Measurements from ENCODE around the gene COX6A2.
A peak's percentile ranks its signal among the peaks of the same experiment; 100 is the strongest.

COX6A2 gene

GRCh38 chr16:31461201-31461920, 33.2 kb upstream of the COX6A2 start:
- Histone ChIP-seq H2AFZ (ENCODE audit: low read depth, low read length, severe bottlenecking) (no peak overlapping the region), H3K9me2 (replicated peaks; ENCODE audit: insufficient read depth, low read length) (no peaks in the 10 kb centered on the region), H3K36me3 (ENCODE audit: low read length) (no peaks in the 10 kb centered on the region), H3K4me2 (ENCODE audit: low read depth, low read length, poor library complexity, severe bottlenecking) (no peak overlapping the region), H3F3A (ENCODE audit: insufficient read depth) (0 out of 2 replicates have a peak, but pooled peaks cover 8% of the 10 kb centered on the region), H3K4me3 (ENCODE audit: insufficient read depth, low read length, poor library complexity, severe bottlenecking) (no peak overlapping the region), H4K20me1 (ENCODE audit: low read depth, low read length) (peaks cover 5% of the 10 kb centered on the region; the same call in 1 of the 2 replicates), H3K79me2 (ENCODE audit: insufficient read depth, low read length) (peaks cover 25% of the 10 kb centered on the region), H3K9ac (ENCODE audit: low read length) (no peak overlapping the region), H3K27ac (ENCODE audit: low read depth, low read length) (no peak overlapping the region), H3K27me3 (ENCODE audit: low read length) (no peaks in the 10 kb centered on the region), H3K9me3 (ENCODE audit: insufficient read depth, low read length) (no peaks in the 10 kb centered on the region)
- no peak for TF ChIP-seq EZH2phosphoT487 (conservative IDR thresholded peaks at IDR 0.05; ENCODE audit: low read length)

- no peaks in the 10 kb centered on the region for H3K9me2 ChIP-seq (replicated peaks; ENCODE audit: insufficient read depth, low read length)
- peaks cover 5% of the 10 kb centered on the region; the same call in 1 of the 2 replicates for H4K20me1 ChIP-seq (ENCODE audit: low read depth, low read length)
- H3K79me2 ChIP-seq (ENCODE audit: insufficient read depth, low read length), result peaks cover 30% of the 10 kb centered on the region
- peak overlapping the region; percentile 74 for H3K4me2 ChIP-seq (ENCODE audit: low read depth, low read length, poor library complexity, severe bottlenecking)
- H3K9me3 ChIP-seq (ENCODE audit: insufficient read depth, low read length), result no peaks in the 10 kb centered on the region
- H3K27ac ChIP-seq (ENCODE audit: low read depth, low read length), result no peak overlapping the region
- peak; percentile 66 for TF ChIP-seq CTCF (IDR thresholded peaks at IDR 0.05; ENCODE audit: insufficient read depth, low read length, poor library complexity, severe bottlenecking)
- TF ChIP-seq EZH2phosphoT487 (conservative IDR thresholded peaks at IDR 0.05; ENCODE audit: low read length), result no peak
- H3K4me3 ChIP-seq (ENCODE audit: insufficient read depth, low read length, poor library complexity, severe bottlenecking), result peak overlapping the region; percentile 60
- H3K36me3 ChIP-seq (ENCODE audit: low read length), result no peaks in the 10 kb centered on the region
- H3F3A ChIP-seq (ENCODE audit: insufficient read depth), result 0 out of 2 replicates have a peak, but pooled peaks cover 8% of the 10 kb centered on the region
- H3K27me3 ChIP-seq (ENCODE audit: low read length), result no peaks in the 10 kb centered on the region
- H3K9ac ChIP-seq (ENCODE audit: low read length), result no peak overlapping the region
- H2AFZ ChIP-seq (ENCODE audit: low read depth, low read length, severe bottlenecking), result no peak overlapping the region
Measured at GRCh38 chr16:31460582-31461002, 32.4 kb upstream of the COX6A2 start.

GRCh38 chr16:31459687-31460581, 31.8 kb upstream of the COX6A2 start:
- H3K79me2 ChIP-seq (ENCODE audit: insufficient read depth, low read length), result peaks cover 37% of the 10 kb centered on the region
- peaks cover 11% of the 10 kb centered on the region; the same call in 1 of the 2 replicates for H4K20me1 ChIP-seq (ENCODE audit: low read depth, low read length)
- H3K9me3 ChIP-seq (ENCODE audit: insufficient read depth, low read length), result no peaks in the 10 kb centered on the region
- peak overlapping the region; percentile 82 for H3K9ac ChIP-seq (ENCODE audit: low read length)
- H2AFZ ChIP-seq (ENCODE audit: low read depth, low read length, severe bottlenecking), result peak overlapping the region; percentile 79
- peak overlapping the region; percentile 79 for H3K4me2 ChIP-seq (ENCODE audit: low read depth, low read length, poor library complexity, severe bottlenecking)
- peak overlapping the region; percentile 87 for H3K27ac ChIP-seq (ENCODE audit: low read depth, low read length)
- peak overlapping the region; percentile 78 for H3K4me3 ChIP-seq (ENCODE audit: insufficient read depth, low read length, poor library complexity, severe bottlenecking)
- TF ChIP-seq EZH2phosphoT487 (conservative IDR thresholded peaks at IDR 0.05; ENCODE audit: low read length), result no peak
- no peaks in the 10 kb centered on the region for H3K36me3 ChIP-seq (ENCODE audit: low read length)
- H3K9me2 ChIP-seq (replicated peaks; ENCODE audit: insufficient read depth, low read length), result no peaks in the 10 kb centered on the region
- no peaks in the 10 kb centered on the region for H3K27me3 ChIP-seq (ENCODE audit: low read length)
- H3F3A ChIP-seq (ENCODE audit: insufficient read depth), result 0 out of 2 replicates have a peak, but pooled peaks cover 8% of the 10 kb centered on the region

GRCh38 chr16:31458844-31459686, 30.9 kb upstream of the COX6A2 start, which contains the start of gene ARMC5:
ARMC5 (plus strand) TSS chr16:31459501; CDS start chr16:31459525, 24 bp downstream.
- Histone ChIP-seq H3K9me2 (replicated peaks; ENCODE audit: insufficient read depth, low read length) (no peaks in the 10 kb centered on the region), H3K4me3 (ENCODE audit: insufficient read depth, low read length, poor library complexity, severe bottlenecking) (peak within 1 kb of the TSS; percentile 78), H3K79me2 (ENCODE audit: insufficient read depth, low read length) (peaks cover 38% of the 10 kb centered on the region), H3F3A (ENCODE audit: insufficient read depth) (0 out of 2 replicates have a peak, but pooled peaks cover 8% of the 10 kb centered on the region), H3K27me3 (ENCODE audit: low read length) (no peaks in the 10 kb centered on the region), H3K4me2 (ENCODE audit: low read depth, low read length, poor library complexity, severe bottlenecking) (peak within 1 kb of the TSS; percentile 79), H3K9me3 (ENCODE audit: insufficient read depth, low read length) (no peaks in the 10 kb centered on the region), H4K20me1 (ENCODE audit: low read depth, low read length) (peaks cover 11% of the 10 kb centered on the region; the same call in 1 of the 2 replicates), H3K9ac (ENCODE audit: low read length) (peak within 1 kb of the TSS; percentile 82), H3K27ac (ENCODE audit: low read depth, low read length) (peak within 1 kb of the TSS; percentile 87), H2AFZ (ENCODE audit: low read depth, low read length, severe bottlenecking) (peak within 1 kb of the TSS; percentile 79), H3K36me3 (ENCODE audit: low read length) (no peaks in the 10 kb centered on the region)
- TF ChIP-seq CTCF (IDR thresholded peaks at IDR 0.05; ENCODE audit: insufficient read depth, low read length, poor library complexity, severe bottlenecking) (peak; percentile 67), EZH2phosphoT487 (conservative IDR thresholded peaks at IDR 0.05; ENCODE audit: low read length) (no peak)
